Thymus (tissue), 11 donors: ENCODE measurements around the gene OTULINL. TPM values are rescaled to one million over a fixed set of nuclear protein-coding genes. Genes with fewer than 3 reads are reported as not detected.
A peak's percentile ranks its signal among the peaks of the same experiment; 100 is the strongest.
"Not testable (repeated sequence)": the region's sequence is repeated elsewhere in the genome, so short reads cannot be mapped to it uniquely, and the experiment has no call there.

ENCODE experiments used
- DNase-seq, 9 donors: peaks; one replicate each; pipeline ENCODE4 v3.0.0-alpha.2; 2013; ENCODE audit warnings: low spot score in 9 of 9, low read depth in 6 of 9, missing footprints in 1 of 9
- H3K27ac ChIP-seq, 2 donors: one replicate each; pipeline ENCODE4 v1.5.1; 2013; ENCODE audit warnings: control low read depth in 1 of 2, low read depth in 1 of 2, low read length in 1 of 2, mild to moderate bottlenecking in 1 of 2, moderate library complexity in 1 of 2
- H3K27me3 ChIP-seq, 2 donors: one replicate each; pipeline ENCODE4 v1.5.1; 2013; ENCODE audit warnings: low read length in 1 of 2; ENCODE audit not compliant: control insufficient read depth in 2 of 2, insufficient read depth in 1 of 2
- H3K36me3 ChIP-seq, 2 donors: one replicate each; pipeline ENCODE4 v1.5.1; 2013; ENCODE audit warnings: low read length in 1 of 2, mild to moderate bottlenecking in 1 of 2, moderate library complexity in 1 of 2; ENCODE audit not compliant: control insufficient read depth in 2 of 2, insufficient read depth in 2 of 2
- H3K4me1 ChIP-seq, 2 donors: one replicate each; pipeline ENCODE4 v1.5.1; 2013; ENCODE audit warnings: low read length in 2 of 2; ENCODE audit not compliant: control insufficient read depth in 2 of 2, insufficient read depth in 2 of 2
- H3K4me3 ChIP-seq, 2 donors: one replicate each; pipeline ENCODE4 v1.5.1; 2013; ENCODE audit warnings: low read length in 2 of 2, control low read depth in 1 of 2, mild to moderate bottlenecking in 1 of 2
- H3K9me3 ChIP-seq, 2 donors: one replicate each; pipeline ENCODE4 v1.5.1; 2013; ENCODE audit warnings: low read length in 1 of 2, mild to moderate bottlenecking in 1 of 2; ENCODE audit not compliant: control insufficient read depth in 2 of 2, insufficient read depth in 1 of 2
- WGBS: extraction: QIAGEN DNeasy Blood & Tissue Kit; methylation state at CpG from one replicate; pipeline ENCODE4 v1.1.7; 2013; 5-methylcytosine and 5-hydroxymethylcytosine counted together
- polyA plus RNA-seq: library from polyadenylated mRNA; stranded (reverse); fragments of 200-250 nt; gene quantifications from one replicate; pipeline ENCODE4 v1.2.3, GENCODE V29; 2013
- total RNA-seq: library from RNA; stranded (reverse); fragments of 120-200 nt; gene quantifications from one replicate; pipeline ENCODE4 v1.2.4, GENCODE V29; 2013
- donor health status: healthy.

The OTULINL gene
- total and polyA plus RNA-seq, 2 donors, result 9.1 to 14.9 TPM

- WGBS, result 97% methylated on average over 3 of the region's 3 CpGs
- not testable (repeated sequence) for H3K4me3 ChIP-seq, H3K9me3 ChIP-seq
Measured at GRCh38 chr5:14554288-14554687, 27.3 kb upstream of the OTULINL start.

GRCh38 chr5:14556015-14556414 lies 25.6 kb upstream of the OTULINL start:
- H3K27ac ChIP-seq, result no peak overlapping the region
- no peak overlapping the region for H3K4me3 ChIP-seq
- 99% methylated on average over 2 of the region's 2 CpGs for WGBS
- no peaks in the 10 kb centered on the region for H3K36me3 ChIP-seq
- DNase-seq, result no peak
- no peaks in the 10 kb centered on the region for H3K27me3 ChIP-seq
- H3K4me1 ChIP-seq, result peaks cover 0 to 10% of the 10 kb centered on the region in 2 donors
- no peaks in the 10 kb centered on the region for H3K9me3 ChIP-seq

More at GRCh38 chr5:14554288-14554687, 27.3 kb upstream of the OTULINL start:
- H3K27me3 ChIP-seq, H3K36me3 ChIP-seq, DNase-seq, H3K27ac ChIP-seq, H3K4me1 ChIP-seq: not testable (repeated sequence)

- Histone ChIP-seq H3K4me3 (no peak overlapping the region), H3K36me3 (no peaks in the 10 kb centered on the region), H3K27me3 (no peaks in the 10 kb centered on the region), H3K4me1 (peaks cover 0 to 10% of the 10 kb centered on the region in 2 donors), H3K9me3 (no peaks in the 10 kb centered on the region), H3K27ac (no peak overlapping the region)
- 76% methylated on average over 8 of the region's 8 CpGs for WGBS
- DNase-seq, result peak in 1 of 9 donors; percentile 22
Measured at GRCh38 chr5:14557203-14557770, 24.3 kb upstream of the OTULINL start.

- Histone ChIP-seq H3K4me3 (no peak overlapping the region), H3K27ac (no peak overlapping the region), H3K4me1 (peaks cover 0 to 10% of the 10 kb centered on the region in 2 donors), H3K9me3 (no peaks in the 10 kb centered on the region), H3K36me3 (no peaks in the 10 kb centered on the region), H3K27me3 (no peaks in the 10 kb centered on the region)
- WGBS, result 91% methylated on average over 8 of the region's 8 CpGs
- DNase-seq, result no peak
Measured at GRCh38 chr5:14557791-14558415, 23.7 kb upstream of the OTULINL start.

GRCh38 chr5:14560091-14560595 lies 21.4 kb upstream of the OTULINL start:
- H3K9me3 ChIP-seq, result no peaks in the 10 kb centered on the region
- H3K36me3 ChIP-seq, result no peaks in the 10 kb centered on the region
- peak in 4 of 9 donors; percentile 9 to 50 (median 15) for DNase-seq
- 3% methylated on average over 10 of the region's 10 CpGs for WGBS
- no peaks in the 10 kb centered on the region for H3K27me3 ChIP-seq
- peak overlapping the region in 1 of 2 donors; percentile 0 for H3K27ac ChIP-seq
- no peak overlapping the region for H3K4me3 ChIP-seq
- H3K4me1 ChIP-seq, result peaks cover 0 to 10% of the 10 kb centered on the region in 2 donors

- Histone ChIP-seq H3K4me3 (no peak overlapping the region), H3K27me3 (no peaks in the 10 kb centered on the region), H3K27ac (no peak overlapping the region), H3K9me3 (no peaks in the 10 kb centered on the region), H3K36me3 (no peaks in the 10 kb centered on the region), H3K4me1 (peaks cover 0 to 10% of the 10 kb centered on the region in 2 donors)
- DNase-seq, result no peak
- WGBS, result 90% methylated on average over 3 of the region's 3 CpGs
Measured at GRCh38 chr5:14561741-14562140, 19.9 kb upstream of the OTULINL start.

GRCh38 chr5:14568333-14568732 lies 13.3 kb upstream of the OTULINL start:
- no peak for DNase-seq
- Histone ChIP-seq H3K27ac (no peak overlapping the region), H3K27me3 (no peaks in the 10 kb centered on the region), H3K4me3 (no peak overlapping the region), H3K9me3 (no peaks in the 10 kb centered on the region), H3K36me3 (no peaks in the 10 kb centered on the region), H3K4me1 (no peaks in the 10 kb centered on the region)
- 97% methylated on average over 1 of the region's 1 CpG for WGBS

- no peaks in the 10 kb centered on the region for H3K4me1 ChIP-seq
- no peak for DNase-seq
Measured at GRCh38 chr5:14569948-14570691, 11.5 kb upstream of the OTULINL start.

GRCh38 chr5:14571901-14572300 lies 9.7 kb upstream of the OTULINL start:
- Histone ChIP-seq H3K4me3 (no peak overlapping the region), H3K9me3 (no peaks in the 10 kb centered on the region), H3K36me3 (no peaks in the 10 kb centered on the region), H3K4me1 (no peaks in the 10 kb centered on the region), H3K27ac (no peak overlapping the region), H3K27me3 (no peaks in the 10 kb centered on the region)
- DNase-seq, result no peak
- 98% methylated on average over 1 of the region's 1 CpG for WGBS

More at GRCh38 chr5:14569948-14570691, 11.5 kb upstream of the OTULINL start:
- H3K36me3 ChIP-seq, result no peaks in the 10 kb centered on the region
- no peaks in the 10 kb centered on the region for H3K27me3 ChIP-seq
- WGBS, result 94% methylated on average over 4 of the region's 4 CpGs
- H3K27ac ChIP-seq, result no peak overlapping the region
- no peak overlapping the region for H3K4me3 ChIP-seq
- no peaks in the 10 kb centered on the region for H3K9me3 ChIP-seq
